Fibroblast of lung (primary cell): Measurements from ENCODE around the gene ERP44. TPM values are rescaled to one million over a fixed set of nuclear protein-coding genes. Genes with fewer than 3 reads are reported as not detected.

Experiments
- DNase-seq, 2 donors: peaks; one replicate each; pipeline versions ENCODE4 v3.0.0 to v3.0.0-alpha.2; 2010; ENCODE audit warnings: low read depth in 2 of 2
- H2AFZ ChIP-seq: 2 replicates; pipeline ENCODE4 v1.5.1; 2012; ENCODE audit warnings: low read length, control low read depth, inconsistent platforms
- H3K27ac ChIP-seq: 2 replicates; pipeline ENCODE4 v1.5.1; 2011; ENCODE audit warnings: low read length, control low read depth; ENCODE audit not compliant: insufficient read depth
- H3K27me3 ChIP-seq: 2 replicates; pipeline ENCODE4 v1.5.1; 2011; ENCODE audit warnings: mild to moderate bottlenecking, low read length; ENCODE audit not compliant: control insufficient read depth, insufficient read depth
- H3K36me3 ChIP-seq: 2 replicates; pipeline ENCODE4 v1.5.1; 2011; ENCODE audit warnings: low read length; ENCODE audit not compliant: control insufficient read depth, insufficient read depth
- H3K4me1 ChIP-seq: 2 replicates; pipeline ENCODE4 v1.5.1; 2011; ENCODE audit warnings: low read length; ENCODE audit not compliant: control insufficient read depth, insufficient read depth; ENCODE audit errors: extremely low read depth
- H3K4me2 ChIP-seq: 2 replicates; pipeline ENCODE4 v1.5.1; 2011; ENCODE audit warnings: low read length, control low read depth; ENCODE audit not compliant: insufficient read depth; ENCODE audit errors: extremely low read depth
- H3K4me3 ChIP-seq, 4 experiments: fragments of 200-600 bp in 1 of 4; sonication (generic) in 1 of 4; replicated peaks in 1 of 4; 2 replicates each; pipeline ENCODE4 v1.5.1; 2011 to 2016; ENCODE audit warnings: low read length in 4 of 4, low read depth in 3 of 4, mild to moderate bottlenecking in 3 of 4, control low read depth in 2 of 4, inconsistent platforms in 1 of 4, mixed read lengths in 1 of 4; ENCODE audit not compliant: insufficient read depth in 1 of 4; ENCODE audit errors: control extremely low read depth in 1 of 4
- H3K79me2 ChIP-seq: 2 replicates; pipeline ENCODE4 v1.5.1; 2012; ENCODE audit warnings: mild to moderate bottlenecking, low read length, inconsistent platforms; ENCODE audit not compliant: control insufficient read depth, insufficient read depth
- H3K9ac ChIP-seq: 2 replicates; pipeline ENCODE4 v1.5.1; 2011; ENCODE audit warnings: mild to moderate bottlenecking, low read length, control low read depth; ENCODE audit not compliant: insufficient read depth
- H3K9me3 ChIP-seq: 2 replicates; pipeline ENCODE4 v1.5.1; 2012; ENCODE audit warnings: low read depth, low read length; ENCODE audit not compliant: control insufficient read depth, insufficient read depth
- H4K20me1 ChIP-seq: 2 replicates; pipeline ENCODE4 v1.5.1; 2011; ENCODE audit warnings: low read length; ENCODE audit not compliant: control insufficient read depth, insufficient read depth; ENCODE audit errors: extremely low read depth
- EZH2 ChIP-seq: IDR thresholded peaks from 2 replicates; pipeline ENCODE4 v1.5.1; 2012; ENCODE audit warnings: low read length, control low read depth, mild to moderate bottlenecking; ENCODE audit errors: missing control alignments
- polyA plus RNA-seq, 2 donors: library from polyadenylated mRNA; depleted of rRNA in 1 of 2; stranded (reverse) in 1 of 2; unstranded in 1 of 2; fragments of >200 nt; gene quantifications; 2 replicates each; pipeline ENCODE4 v1.2.1, GENCODE V29; 2011 to 2012; ENCODE audit warnings: missing spikeins in 1 of 2
- total RNA-seq: library from RNA; depleted of rRNA; stranded (reverse); fragments of >200 nt; gene quantifications from 2 replicates; pipeline ENCODE4 v1.2.1, GENCODE V29; 2014
- TF ChIP-seq, protein P1 (sequence below), 2 donors: IDR thresholded peaks in 1 of 2; conservative IDR thresholded peaks in 1 of 2; 1 replicate in 1 of 2; 2 replicates in 1 of 2; pipeline ENCODE4 v1.5.1; 2011 to 2012; ENCODE audit warnings: low read length in 2 of 2, control low read depth in 1 of 2, inconsistent platforms in 1 of 2, low read depth in 1 of 2, mild to moderate bottlenecking in 1 of 2

The ERP44 gene
- total and polyA plus RNA-seq, 2 donors (not counting 1 experiment from before 2014, with no cell fraction given) = 8.6 to 24.0 TPM

DNA sequence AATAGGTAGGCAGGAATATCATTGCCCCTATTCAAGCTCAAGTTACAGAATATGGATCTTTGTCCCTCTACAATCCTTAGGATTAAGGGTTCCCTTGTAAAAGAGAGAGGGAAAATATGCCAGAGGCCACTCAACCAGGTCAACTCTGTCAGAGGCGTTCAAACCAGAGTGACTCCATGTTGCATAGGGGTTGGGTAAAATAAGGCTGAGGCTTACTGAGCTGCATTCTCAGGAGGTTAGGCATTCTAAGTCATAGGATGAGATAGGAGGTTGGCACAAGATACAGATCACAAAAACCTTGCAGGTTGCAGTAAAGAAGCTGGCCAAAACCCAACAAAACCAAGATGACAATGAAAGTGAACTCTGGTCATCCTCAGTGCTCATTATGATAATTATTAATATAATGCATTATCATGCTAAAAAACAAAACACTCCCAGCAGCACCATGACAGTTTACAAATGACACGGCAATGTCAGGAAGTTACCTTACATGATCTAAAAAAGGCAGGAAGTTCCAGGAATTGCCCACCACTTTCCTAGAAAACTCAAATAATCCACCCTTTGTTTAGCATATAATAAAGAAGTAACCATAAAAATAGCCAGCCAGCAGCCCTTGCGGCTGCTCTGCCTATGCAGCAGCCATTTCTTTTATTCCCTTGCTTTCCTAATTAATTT is 64.8 kb downstream of the ERP44 start:
- H4K20me1 ChIP-seq = no peaks in the 10 kb centered on the region
- H3K4me3 ChIP-seq = no peak overlapping the region
- no peaks in the 10 kb centered on the region for H3K9me3 ChIP-seq
- no peaks in the 10 kb centered on the region for H3K36me3 ChIP-seq
- TF ChIP-seq, protein P1, sequence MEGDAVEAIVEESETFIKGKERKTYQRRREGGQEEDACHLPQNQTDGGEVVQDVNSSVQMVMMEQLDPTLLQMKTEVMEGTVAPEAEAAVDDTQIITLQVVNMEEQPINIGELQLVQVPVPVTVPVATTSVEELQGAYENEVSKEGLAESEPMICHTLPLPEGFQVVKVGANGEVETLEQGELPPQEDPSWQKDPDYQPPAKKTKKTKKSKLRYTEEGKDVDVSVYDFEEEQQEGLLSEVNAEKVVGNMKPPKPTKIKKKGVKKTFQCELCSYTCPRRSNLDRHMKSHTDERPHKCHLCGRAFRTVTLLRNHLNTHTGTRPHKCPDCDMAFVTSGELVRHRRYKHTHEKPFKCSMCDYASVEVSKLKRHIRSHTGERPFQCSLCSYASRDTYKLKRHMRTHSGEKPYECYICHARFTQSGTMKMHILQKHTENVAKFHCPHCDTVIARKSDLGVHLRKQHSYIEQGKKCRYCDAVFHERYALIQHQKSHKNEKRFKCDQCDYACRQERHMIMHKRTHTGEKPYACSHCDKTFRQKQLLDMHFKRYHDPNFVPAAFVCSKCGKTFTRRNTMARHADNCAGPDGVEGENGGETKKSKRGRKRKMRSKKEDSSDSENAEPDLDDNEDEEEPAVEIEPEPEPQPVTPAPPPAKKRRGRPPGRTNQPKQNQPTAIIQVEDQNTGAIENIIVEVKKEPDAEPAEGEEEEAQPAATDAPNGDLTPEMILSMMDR (conservative IDR thresholded peaks at IDR 0.05 in 1 of 2, IDR thresholded peaks at IDR 0.05 in 1 of 2; ENCODE audit: low read depth in 1 of 2, low read length in 2 of 2) = no peak
- TF ChIP-seq EZH2 = no peak
- no peak overlapping the region for H3K4me2 ChIP-seq
- H3K4me1 ChIP-seq = no peaks in the 10 kb centered on the region
- no peaks in the 10 kb centered on the region for H3K79me2 ChIP-seq
- H2AFZ ChIP-seq = no peak overlapping the region
- no peak overlapping the region for H3K27ac ChIP-seq
- no peak overlapping the region for H3K9ac ChIP-seq
- DNase-seq = no peak
- H3K27me3 ChIP-seq = no peaks in the 10 kb centered on the region

DNA sequence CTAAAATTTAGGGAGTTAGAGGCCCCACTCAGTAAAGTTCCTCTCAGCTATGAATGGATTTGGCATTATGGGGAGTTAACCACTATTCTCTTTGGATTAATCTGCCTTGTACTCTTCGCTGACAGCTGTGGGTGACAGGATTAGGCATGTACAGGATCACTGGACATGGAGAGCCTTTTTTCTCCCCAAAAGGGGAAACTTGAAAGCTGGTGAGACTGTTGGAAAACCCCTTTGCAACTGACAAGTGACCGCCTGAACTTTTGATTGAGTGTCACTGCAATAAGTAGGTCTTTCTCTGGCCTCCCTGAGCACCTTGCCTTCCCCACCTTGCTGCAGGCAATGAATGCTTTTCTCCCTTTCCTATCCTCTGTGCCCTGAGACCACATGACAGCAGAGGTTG is 68.3 kb downstream of the ERP44 start:
- H3K4me2 ChIP-seq = no peak overlapping the region
- no peak overlapping the region for H3K4me3 ChIP-seq
- DNase-seq = no peak

DNA sequence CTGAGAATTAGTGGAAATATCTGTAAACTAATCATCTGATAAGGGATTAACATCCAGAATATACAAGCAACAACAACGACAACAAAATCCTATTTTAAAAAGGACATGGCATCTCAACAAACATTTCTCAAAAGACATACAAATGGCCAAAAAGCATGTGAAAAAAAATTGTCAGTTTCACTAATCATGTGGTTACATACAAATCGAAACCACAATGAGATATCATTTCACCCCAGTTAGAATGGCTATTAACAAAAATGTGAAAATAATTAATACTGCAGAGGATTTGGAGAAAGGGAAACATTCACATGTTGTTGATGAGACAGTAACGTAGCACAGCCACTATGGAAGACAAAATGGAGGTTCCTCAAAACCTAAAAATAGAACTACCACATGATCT is 69.5 kb downstream of the ERP44 start:
- no peaks in the 10 kb centered on the region for H3K9me3 ChIP-seq
- H3K27me3 ChIP-seq = no peaks in the 10 kb centered on the region
- no peak overlapping the region for H3K27ac ChIP-seq
- TF ChIP-seq EZH2 = no peak
- TF ChIP-seq, protein P1 (conservative IDR thresholded peaks at IDR 0.05 in 1 of 2, IDR thresholded peaks at IDR 0.05 in 1 of 2; ENCODE audit: low read depth in 1 of 2, low read length in 2 of 2) = no peak
- no peak overlapping the region for H3K4me3 ChIP-seq
- H3K79me2 ChIP-seq = no peaks in the 10 kb centered on the region
- no peak overlapping the region for H2AFZ ChIP-seq
- no peaks in the 10 kb centered on the region for H3K4me1 ChIP-seq
- no peaks in the 10 kb centered on the region for H4K20me1 ChIP-seq
- DNase-seq = no peak
- H3K36me3 ChIP-seq = no peaks in the 10 kb centered on the region
- H3K4me2 ChIP-seq = no peak overlapping the region
- H3K9ac ChIP-seq = no peak overlapping the region

More for the DNA sequence above, 68.3 kb downstream of the ERP44 start:
- no peaks in the 10 kb centered on the region for H3K27me3 ChIP-seq
- no peaks in the 10 kb centered on the region for H3K4me1 ChIP-seq
- no peak overlapping the region for H3K9ac ChIP-seq
- no peaks in the 10 kb centered on the region for H3K36me3 ChIP-seq
- H3K27ac ChIP-seq = no peak overlapping the region
- no peak overlapping the region for H2AFZ ChIP-seq
- no peaks in the 10 kb centered on the region for H3K9me3 ChIP-seq
- no peaks in the 10 kb centered on the region for H4K20me1 ChIP-seq
- no peak for TF ChIP-seq EZH2
- TF ChIP-seq, protein P1 (conservative IDR thresholded peaks at IDR 0.05 in 1 of 2, IDR thresholded peaks at IDR 0.05 in 1 of 2; ENCODE audit: low read depth in 1 of 2, low read length in 2 of 2) = no peak
- H3K79me2 ChIP-seq = no peaks in the 10 kb centered on the region
